Activated CD4-positive, alpha-beta T cell treated with anti-CD3 and anti-CD28 coated beads for 1 hour (primary cell): Measurements from ENCODE around the gene SLC38A10.

Experiments
- DNase-seq: peaks from one replicate; pipeline ENCODE4 v3.0.0-alpha.2; 2020

The SLC38A10 gene

GRCh38 chr17:81330884-81331245, 35.8 kb upstream of the SLC38A10 start:
- DNase-seq, result no peak

- no peak for DNase-seq
Observed at GRCh38 chr17:81329927-81330883, 35.1 kb upstream of the SLC38A10 start.

DNA sequence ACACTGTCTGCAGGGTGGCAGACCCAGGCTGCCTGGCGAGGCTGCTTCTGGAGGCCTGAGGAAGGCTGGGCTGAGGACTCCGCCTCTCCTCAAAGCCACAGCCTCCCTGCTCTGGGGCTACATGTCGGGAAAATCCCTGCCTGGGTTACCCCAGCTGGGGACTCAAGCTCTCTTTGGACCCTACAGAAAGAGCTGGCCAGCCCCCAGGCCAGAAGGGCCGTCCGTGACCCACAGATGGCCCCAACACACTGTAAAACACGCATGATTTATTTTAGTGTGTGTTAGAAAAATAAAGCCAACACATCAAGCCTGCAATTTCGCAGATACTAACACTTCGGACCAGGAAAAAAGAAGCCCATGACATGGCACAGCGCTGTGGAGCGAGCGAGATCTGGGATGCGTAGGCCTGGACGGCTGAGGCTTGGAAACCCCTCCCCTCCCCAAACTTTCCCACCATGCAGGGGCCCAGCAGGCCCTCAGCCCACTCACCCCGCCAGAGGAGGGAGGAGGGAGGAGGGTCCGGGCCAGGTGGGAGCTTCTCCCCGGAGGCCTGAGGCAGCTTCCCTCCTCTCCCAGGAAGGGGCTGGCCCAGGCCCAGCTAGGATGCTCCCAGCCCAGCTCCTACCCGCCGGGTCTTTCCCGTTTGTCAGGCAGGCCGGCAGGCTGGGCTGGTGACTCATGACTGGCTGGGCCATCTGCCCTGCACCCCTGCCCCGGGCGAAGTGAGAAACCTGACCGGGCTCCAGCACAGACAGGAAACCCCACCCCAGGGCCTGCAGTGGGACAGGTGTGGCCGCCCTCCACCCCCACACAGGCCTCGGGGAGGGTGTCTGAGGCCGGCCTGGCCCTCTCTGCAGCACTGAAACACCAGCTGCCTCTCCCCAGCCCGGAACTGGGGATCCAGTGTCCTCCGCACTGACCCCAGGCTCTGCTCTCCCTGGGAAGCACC, 34.1 kb upstream of the SLC38A10 start:
- DNase-seq, result no peak

GRCh38 chr17:81328489-81328888, 33.4 kb upstream of the SLC38A10 start:
- no peak for DNase-seq

- DNase-seq, result no peak
Observed at GRCh38 chr17:81325714-81326358, 30.7 kb upstream of the SLC38A10 start.

GRCh38 chr17:81324851-81325713, 30.0 kb upstream of the SLC38A10 start:
- no peak for DNase-seq

DNA sequence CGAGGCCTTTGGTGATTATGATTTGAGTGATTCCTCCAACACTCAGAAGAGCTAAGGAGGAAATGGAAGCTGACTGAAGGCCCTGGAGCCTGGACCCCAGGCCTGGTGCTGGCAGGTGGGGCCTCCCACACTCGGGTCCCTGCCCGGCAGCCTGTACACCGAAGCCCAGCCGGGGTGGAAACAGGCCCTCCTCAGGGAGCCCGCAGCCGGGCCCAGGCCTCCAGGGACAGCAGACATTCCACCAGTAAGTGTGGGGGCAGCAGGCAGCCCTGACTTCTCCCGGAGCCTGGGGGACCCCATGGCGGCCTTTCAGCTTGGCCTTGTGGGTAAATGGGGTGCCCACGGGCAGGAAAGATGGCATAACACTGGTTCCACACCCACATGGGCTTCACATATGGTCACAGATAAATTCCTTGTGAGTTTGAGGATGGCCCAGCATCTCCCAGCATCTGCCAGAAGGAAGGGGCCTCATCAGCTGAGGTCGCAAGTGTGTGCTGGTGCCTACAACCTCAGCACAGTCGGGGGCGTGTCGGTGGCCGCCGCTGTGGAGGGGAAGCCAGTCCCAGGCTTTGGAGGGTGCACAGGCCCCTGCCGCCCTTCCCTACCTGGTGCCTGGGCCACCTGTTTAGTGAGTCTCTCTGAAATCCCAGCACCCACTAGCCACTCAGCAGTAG, 29.2 kb upstream of the SLC38A10 start:
- DNase-seq, result no peak

DNA sequence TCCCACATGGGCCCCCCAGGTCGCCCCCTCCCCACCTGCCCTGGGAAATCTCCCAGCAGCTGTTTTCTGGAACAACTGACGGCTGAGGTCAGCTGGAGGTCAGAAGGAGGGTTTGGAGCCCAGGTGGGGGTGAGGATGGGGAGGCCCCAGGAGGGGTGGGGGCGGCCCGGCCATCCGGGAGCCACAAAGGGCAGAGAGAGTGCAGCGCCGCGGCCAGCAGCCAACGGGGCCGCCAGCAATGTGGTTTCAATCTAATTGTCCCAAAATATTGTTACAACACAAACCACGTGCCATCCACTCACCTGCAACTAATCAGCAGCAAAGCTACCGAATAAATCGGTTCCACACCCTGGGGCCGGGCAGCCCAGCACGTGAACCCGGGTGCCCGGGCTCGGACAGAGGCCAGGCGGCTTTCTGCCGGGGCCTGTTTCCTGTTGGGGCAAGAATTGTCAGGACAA, 28.3 kb upstream of the SLC38A10 start:
- DNase-seq, result no peak

DNA sequence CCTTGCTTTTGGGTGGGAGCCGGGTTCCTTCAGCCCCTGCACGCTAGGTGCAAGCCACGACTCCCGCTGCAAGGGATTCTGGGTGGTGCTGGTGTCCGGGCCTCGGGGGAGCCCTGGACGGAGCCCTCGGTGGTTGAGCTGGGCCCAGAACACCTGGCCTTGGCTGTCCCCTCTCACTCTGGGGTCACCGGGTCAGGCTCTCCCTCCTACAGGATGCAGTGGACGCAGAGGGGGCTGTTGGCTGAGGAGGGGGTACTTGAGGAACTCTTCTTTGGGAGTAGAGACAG, 27.9 kb upstream of the SLC38A10 start:
- DNase-seq, result no peak

GRCh38 chr17:81322271-81323082, 27.4 kb upstream of the SLC38A10 start:
- no peak for DNase-seq

DNA sequence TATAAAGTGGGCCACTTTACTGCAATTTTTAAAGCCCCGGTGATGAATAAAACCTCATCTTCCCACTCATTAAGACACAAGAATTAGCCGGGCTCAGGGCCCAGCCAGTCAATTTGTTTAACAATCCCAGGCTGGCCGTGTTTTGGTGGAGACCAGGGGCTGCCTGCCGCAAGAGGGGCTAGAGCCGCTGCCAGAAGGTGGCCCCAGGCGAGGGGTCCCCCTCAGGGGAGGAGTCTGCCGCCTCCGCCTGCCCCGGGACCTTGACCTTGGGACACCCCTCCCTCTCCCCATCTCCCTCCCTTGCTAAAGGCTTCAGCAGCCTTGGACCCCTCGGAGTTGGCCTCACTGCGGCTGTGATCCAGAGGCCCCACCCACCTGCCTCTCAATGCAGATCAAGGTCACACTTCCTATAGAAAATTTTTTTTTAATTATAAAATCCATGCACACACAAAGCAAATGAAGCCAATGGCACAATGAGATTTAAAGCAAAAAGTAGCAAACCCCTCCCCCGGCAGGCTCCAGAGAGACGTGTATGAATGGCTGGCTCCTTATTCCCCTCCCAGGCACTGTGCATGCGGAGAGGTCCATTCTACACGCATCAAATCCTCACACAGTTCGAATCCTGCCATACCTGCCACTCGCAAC, 23.0 kb upstream of the SLC38A10 start:
- DNase-seq, result no peak

DNA sequence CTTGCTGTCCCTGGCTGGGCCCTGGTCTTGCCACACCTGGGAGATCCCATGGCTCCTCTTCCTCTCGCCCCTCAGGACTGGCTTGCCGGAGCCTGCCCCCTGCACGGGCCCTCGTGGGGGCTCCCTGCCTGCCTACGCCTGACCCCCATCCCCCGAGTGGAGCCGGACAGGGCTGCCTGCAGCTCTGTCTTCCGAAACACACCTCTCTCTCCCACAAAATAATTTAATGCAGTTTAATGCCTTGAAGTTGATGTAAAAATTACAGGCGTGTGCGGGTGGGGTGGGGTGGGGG, 22.4 kb upstream of the SLC38A10 start:
- no peak for DNase-seq

- DNase-seq, result no peak
Observed at GRCh38 chr17:81315885-81316391, 20.8 kb upstream of the SLC38A10 start.

DNA sequence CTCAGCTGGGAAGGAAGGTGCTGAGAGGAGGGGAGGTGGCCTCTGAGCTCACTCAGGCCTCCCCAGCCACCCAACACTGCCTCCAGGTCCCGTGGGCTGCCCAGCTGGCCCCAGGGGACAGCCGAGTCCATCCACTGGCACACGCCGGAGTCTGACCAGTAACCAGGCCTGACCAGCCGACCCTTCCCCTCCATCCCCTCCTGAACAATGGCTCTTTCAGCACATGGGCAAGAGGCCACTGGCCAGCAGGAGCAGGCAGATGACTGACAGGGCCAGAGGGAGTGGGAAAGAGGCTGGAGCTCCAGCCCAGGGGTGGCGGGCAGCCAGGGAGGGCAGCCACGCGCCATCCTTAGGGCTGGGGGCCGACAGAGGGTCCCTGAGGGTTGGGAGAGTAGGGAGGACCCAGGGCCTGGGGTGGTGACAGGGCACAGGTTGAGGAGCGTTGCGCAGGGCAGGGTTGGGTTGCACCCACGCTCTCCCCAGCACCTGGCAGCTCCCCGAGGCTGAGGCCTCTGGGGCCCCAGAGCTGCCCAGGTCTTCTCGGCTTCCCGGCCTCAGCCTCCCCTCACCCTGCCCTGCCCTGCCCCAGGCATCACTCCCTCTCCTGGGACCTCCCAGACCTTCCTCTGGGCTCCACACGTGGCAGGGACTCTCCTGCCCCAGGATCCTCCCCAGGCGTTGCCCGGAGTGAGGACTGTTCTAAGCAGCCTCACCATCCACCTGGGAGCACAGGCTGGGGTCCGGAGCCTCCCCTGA, 20.2 kb upstream of the SLC38A10 start:
- DNase-seq, result no peak

DNA sequence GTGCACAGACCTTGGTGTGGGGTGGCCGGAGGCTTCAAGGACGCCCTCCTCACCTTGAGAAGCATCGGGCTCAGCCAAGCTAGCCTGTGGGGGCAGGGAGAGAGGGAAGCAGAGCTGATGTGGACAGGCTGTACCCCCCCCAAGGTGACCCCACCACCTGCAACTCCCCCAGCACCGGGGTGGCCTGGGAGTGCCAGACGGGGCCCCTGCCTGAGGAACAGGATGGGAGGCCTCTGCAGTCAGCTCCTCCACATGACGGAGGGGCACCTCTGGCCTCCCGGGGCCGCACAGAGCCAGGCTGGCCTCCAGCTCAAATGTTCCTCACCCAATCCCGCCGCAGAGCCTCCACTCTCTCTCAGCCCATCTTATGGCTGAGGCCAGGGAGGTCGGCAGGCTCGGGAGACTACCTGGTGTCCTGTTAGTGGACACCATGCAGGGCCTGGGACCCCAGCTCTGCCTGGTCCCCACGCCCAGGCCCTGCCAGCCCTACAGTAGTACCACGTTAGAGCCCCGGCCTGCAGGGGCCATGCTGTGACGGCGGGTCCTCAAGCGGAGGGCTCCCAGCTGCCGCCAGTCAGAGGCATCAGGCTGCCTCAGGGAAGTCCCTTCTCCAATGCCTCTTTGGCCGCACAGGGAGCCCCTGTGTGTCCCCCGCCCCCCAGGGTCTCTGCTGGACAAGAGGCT, 19.4 kb upstream of the SLC38A10 start:
- no peak for DNase-seq

- no peak for DNase-seq
Observed at GRCh38 chr17:81313776-81314397, 18.8 kb upstream of the SLC38A10 start.

DNA sequence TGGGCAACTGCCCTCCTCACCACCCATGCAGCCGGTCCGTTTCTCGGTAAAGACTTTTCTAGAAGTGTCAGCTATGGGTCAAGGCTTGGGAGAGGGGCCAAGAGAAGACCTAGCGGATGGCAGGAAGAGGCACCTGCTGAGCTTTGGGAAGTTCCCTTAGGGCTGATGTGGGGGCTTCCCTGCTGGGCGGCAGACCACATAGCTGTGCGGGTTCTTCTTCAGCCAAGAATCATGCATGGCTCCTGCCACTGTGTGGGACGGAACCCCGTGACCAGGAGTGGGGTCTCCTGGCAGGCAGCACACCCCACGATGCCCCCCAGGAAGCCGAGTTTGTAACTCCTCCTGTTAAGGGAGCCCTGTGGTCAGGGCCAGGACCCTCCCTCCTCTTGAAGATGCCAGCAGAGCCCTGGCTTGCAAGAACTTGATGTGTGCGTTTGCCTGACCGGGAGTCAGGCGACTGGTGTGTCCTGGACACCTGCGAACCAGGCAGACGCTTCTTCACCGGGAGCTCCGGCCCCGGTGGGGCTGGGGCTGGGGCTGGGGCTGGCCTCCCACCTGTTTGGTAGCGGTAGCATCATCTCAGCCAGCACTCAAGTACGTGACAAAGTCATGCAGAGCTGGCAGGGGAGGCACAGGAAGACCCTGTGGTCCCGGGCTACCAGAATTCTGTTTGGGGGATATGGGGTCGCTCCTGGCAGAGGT, 17.7 kb upstream of the SLC38A10 start:
- no peak for DNase-seq

GRCh38 chr17:81311946-81312345, 16.8 kb upstream of the SLC38A10 start:
- DNase-seq, result no peak
